Heart right ventricle (tissue), 16 donors: ENCODE results near the gene SENP6. TPM values are rescaled to one million over a fixed set of nuclear protein-coding genes. Genes with fewer than 3 reads are reported as not detected.

ENCODE experiments used
- ATAC-seq, 8 donors: fragments of 200-7000 bp; cut with Tn5 transposase; one replicate each; pipeline ENCODE4 v1.9.1; 2020; ENCODE audit warnings: mild to moderate bottlenecking in 8 of 8, moderate library complexity in 8 of 8, moderate number of reproducible peaks in 1 of 8
- DNase-seq, 2 donors: peaks; one replicate each; pipeline ENCODE4 v3.0.0-alpha.2; 2020
- H3K27ac ChIP-seq, 10 donors: fragments of 200-600 bp; sonication (generic) in 2 of 10; one replicate each; pipeline versions ENCODE4 v1.5.0 to v1.8.0; 2020 to 2022; ENCODE audit warnings: mild to moderate bottlenecking in 3 of 10
- H3K27me3 ChIP-seq, 7 donors: fragments of 200-600 bp; one replicate each; pipeline ENCODE4 v1.8.0; 2021 to 2022; ENCODE audit warnings: mild to moderate bottlenecking in 2 of 7
- H3K36me3 ChIP-seq, 9 donors: fragments of 200-600 bp; sonication (generic) in 1 of 9; one replicate each; pipeline versions ENCODE4 v1.5.0 to v1.8.0; 2020 to 2022; ENCODE audit warnings: mild to moderate bottlenecking in 2 of 9
- H3K4me1 ChIP-seq, 9 donors: fragments of 200-600 bp; sonication (generic) in 1 of 9; one replicate each; pipeline versions ENCODE4 v1.5.0 to v1.8.0; 2020 to 2022; ENCODE audit warnings: mild to moderate bottlenecking in 4 of 9
- H3K4me3 ChIP-seq, 10 donors: fragments of 200-600 bp; sonication (generic) in 2 of 10; one replicate each; pipeline versions ENCODE4 v1.5.0 to v1.8.0; 2020 to 2022; ENCODE audit warnings: mild to moderate bottlenecking in 7 of 10, moderate library complexity in 2 of 10
- H3K9me3 ChIP-seq, 11 donors: fragments of 200-600 bp in 10 of 11; sonication (generic) in 2 of 11; one replicate each; pipeline versions ENCODE4 v1.5.0 to v1.8.0; 2013 to 2022; ENCODE audit warnings: mild to moderate bottlenecking in 2 of 11, control low read depth in 1 of 11, moderate library complexity in 1 of 11
- WGBS, 2 donors: extraction: QIAGEN DNeasy Blood & Tissue Kit; methylation state at CpG; one replicate each; pipeline ENCODE4 v1.1.7; 2013; ENCODE audit warnings: inconsistent platforms in 1 of 2; 5-methylcytosine and 5-hydroxymethylcytosine counted together
- intact Hi-C, 10 donors: fragments of 100-400 bp; cut with DNase I; formaldehyde crosslinking; loops; one replicate each; pipeline versions ENCODE4 v1.11.1 to v1.14.2; 2022
- long read RNA-seq, 3 donors: library from polyadenylated mRNA; unstranded; transcript quantifications; one replicate each; pipeline ENCODE4 v2.0.0, GENCODE V29; 2020 to 2021
- polyA plus RNA-seq, 2 donors: library from polyadenylated mRNA; stranded (reverse); fragments of 200-250 nt; gene quantifications; one replicate each; pipeline ENCODE4 v1.2.3, GENCODE V29; 2013
- total RNA-seq, 10 donors: library from RNA; stranded (reverse); fragmentation: NEBNext Ultra II Directional in 3 of 10; extraction: Animal tissue kit (Norgen Biotek cat#: 25700) in 3 of 10; gene quantifications; one replicate each; pipeline versions ENCODE4 v1.2.1 to v1.2.4, GENCODE V29; 2021 to 2023
- TF ChIP-seq, protein P1 (sequence below), 9 donors: fragments of 200-600 bp; sonication (generic) in 2 of 9; IDR thresholded peaks; one replicate each; pipeline versions ENCODE4 v1.5.0 to v1.8.0; 2021 to 2022; ENCODE audit warnings: antibody characterized with exemption in 9 of 9, mild to moderate bottlenecking in 5 of 9, moderate library complexity in 1 of 9
- donor health status: Arrhythmogenic right ventricular cardiomyopathy.
- donor health status: ischemic (EF 13 %, LVEDD 7.1; RV severe dilation, severe dysfunction).
- donor health status: healthy with polysubstance abuse.
- donor health status: DM: no; HTN: yes; CAD: no.
- donor health status: DM: no; HTN: no; CAD: no.
- donor health status: ischemic (EF 25% LVEDD 6.9; RV normal size, moderate dysfunction).
- donor health status: ischemic (EF 25% LVEDD 5.7; RV mildly dilated, moderate dysfunction).
- donor health status: healthy.
- donor health status: DM: yes; HTN: yes; CAD: no.
- donor health status: Ischemic cardiomyopathy.
- donor health status: ischemic (EF 35%, LVEDD 5.7; RV mildly dilated, moderate dysfunction).
- donor health status: nonischemic (EF 11% LVEDD 7.7; RV severe dilation, severe dysfunction).
- donor health status: DM: yes; HTN: yes; CAD: no.
- donor health status: PGD.
- donor health status: ischemic (EF 29% LVEDD 5.4; RV normal size, mild dysfunction).
- donor health status: nonischemic (EF 23%, LVEDD 6.1; RV moderate dilation, normal function).

Gene SENP6, protein sequence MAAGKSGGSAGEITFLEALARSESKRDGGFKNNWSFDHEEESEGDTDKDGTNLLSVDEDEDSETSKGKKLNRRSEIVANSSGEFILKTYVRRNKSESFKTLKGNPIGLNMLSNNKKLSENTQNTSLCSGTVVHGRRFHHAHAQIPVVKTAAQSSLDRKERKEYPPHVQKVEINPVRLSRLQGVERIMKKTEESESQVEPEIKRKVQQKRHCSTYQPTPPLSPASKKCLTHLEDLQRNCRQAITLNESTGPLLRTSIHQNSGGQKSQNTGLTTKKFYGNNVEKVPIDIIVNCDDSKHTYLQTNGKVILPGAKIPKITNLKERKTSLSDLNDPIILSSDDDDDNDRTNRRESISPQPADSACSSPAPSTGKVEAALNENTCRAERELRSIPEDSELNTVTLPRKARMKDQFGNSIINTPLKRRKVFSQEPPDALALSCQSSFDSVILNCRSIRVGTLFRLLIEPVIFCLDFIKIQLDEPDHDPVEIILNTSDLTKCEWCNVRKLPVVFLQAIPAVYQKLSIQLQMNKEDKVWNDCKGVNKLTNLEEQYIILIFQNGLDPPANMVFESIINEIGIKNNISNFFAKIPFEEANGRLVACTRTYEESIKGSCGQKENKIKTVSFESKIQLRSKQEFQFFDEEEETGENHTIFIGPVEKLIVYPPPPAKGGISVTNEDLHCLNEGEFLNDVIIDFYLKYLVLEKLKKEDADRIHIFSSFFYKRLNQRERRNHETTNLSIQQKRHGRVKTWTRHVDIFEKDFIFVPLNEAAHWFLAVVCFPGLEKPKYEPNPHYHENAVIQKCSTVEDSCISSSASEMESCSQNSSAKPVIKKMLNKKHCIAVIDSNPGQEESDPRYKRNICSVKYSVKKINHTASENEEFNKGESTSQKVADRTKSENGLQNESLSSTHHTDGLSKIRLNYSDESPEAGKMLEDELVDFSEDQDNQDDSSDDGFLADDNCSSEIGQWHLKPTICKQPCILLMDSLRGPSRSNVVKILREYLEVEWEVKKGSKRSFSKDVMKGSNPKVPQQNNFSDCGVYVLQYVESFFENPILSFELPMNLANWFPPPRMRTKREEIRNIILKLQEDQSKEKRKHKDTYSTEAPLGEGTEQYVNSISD
- total RNA-seq: 10 to 100 TPM; 48.8 to 72.5 (median 64.9) TPM
- polyA plus RNA-seq: 10 to 100 TPM; 14.1 to 35.3 TPM
- long read RNA-seq, donor 1, full-length matches to known transcripts: 25 of 72 reads
- long read RNA-seq, donor 1, partial matches to known transcripts: 7 of 72 reads
- long read RNA-seq, donor 1, other reads (novel, unspliced or antisense): 40 of 72 reads
- long read RNA-seq, donor 2, full-length matches to known transcripts: 28 of 87 reads
- long read RNA-seq, donor 2, partial matches to known transcripts: 18 of 87 reads
- long read RNA-seq, donor 2, other reads (novel, unspliced or antisense): 41 of 87 reads
- long read RNA-seq, donor 3, full-length matches to known transcripts: 18 of 88 reads
- long read RNA-seq, donor 3, partial matches to known transcripts: 34 of 88 reads
- long read RNA-seq, donor 3, other reads (novel, unspliced or antisense): 36 of 88 reads

DNA sequence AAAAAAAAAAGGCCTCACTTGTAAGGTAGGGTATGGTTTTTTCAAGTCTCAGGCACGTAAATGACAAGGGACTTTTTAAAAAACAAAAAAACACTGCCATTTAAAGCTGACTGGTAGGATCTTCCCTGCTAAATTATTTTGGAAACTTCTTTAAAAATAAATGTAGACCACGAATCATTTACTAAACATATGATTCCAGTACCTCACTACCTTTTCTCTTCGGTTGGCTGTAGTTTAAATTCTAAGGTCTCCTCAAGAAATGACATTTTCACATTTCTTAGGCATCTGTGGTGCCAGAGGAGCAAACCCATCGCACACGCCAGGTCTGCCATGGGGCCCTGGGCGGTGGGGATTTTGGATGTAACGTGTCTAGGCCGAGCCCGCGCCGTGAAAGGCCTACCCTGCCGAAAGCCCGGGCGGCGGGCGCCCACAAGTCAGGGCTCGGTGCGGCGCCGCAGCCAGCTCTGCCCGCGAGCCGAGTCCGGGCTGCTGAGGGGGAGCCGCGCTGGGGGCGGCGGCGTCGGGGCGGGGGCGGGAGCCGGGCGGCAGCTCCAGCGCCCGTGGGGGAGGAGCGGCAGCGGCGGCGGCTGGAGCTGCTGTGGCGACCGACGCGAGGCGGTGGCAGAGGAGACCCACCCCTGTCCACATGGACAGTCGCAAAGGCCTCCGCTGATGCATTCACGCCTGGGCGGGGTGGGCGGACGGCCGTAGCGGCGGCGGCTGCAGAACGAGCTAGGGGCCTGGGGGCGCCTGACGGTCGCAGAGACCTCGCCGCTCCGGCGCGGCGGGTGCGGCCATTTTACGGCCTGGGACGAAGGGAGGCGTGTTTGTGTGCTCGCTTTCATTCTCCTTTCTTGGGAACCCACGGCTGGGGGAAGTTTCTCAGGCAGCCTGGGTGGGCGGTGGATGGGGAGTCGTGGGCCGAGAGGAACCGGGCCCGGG lies at the start of gene SENP6:
SENP6 (plus strand) TSS at position 577 of the 942 bp plus-strand sequence. CDS start 645 bp downstream, outside the sequence.
- H3K4me3 ChIP-seq: peak within 1 kb of the TSS; percentile 53 to 97 (median 88)
- H3K27ac ChIP-seq: peak within 1 kb of the TSS; percentile 95 to 99 (median 98)
- peaks cover 0 to 6% (median 0%) of the 10 kb centered on the region in 9 donors for H3K36me3 ChIP-seq
- peaks cover 0 to 54% (median 29%) of the 10 kb centered on the region in 9 donors for H3K4me1 ChIP-seq
- TF ChIP-seq, protein P1, sequence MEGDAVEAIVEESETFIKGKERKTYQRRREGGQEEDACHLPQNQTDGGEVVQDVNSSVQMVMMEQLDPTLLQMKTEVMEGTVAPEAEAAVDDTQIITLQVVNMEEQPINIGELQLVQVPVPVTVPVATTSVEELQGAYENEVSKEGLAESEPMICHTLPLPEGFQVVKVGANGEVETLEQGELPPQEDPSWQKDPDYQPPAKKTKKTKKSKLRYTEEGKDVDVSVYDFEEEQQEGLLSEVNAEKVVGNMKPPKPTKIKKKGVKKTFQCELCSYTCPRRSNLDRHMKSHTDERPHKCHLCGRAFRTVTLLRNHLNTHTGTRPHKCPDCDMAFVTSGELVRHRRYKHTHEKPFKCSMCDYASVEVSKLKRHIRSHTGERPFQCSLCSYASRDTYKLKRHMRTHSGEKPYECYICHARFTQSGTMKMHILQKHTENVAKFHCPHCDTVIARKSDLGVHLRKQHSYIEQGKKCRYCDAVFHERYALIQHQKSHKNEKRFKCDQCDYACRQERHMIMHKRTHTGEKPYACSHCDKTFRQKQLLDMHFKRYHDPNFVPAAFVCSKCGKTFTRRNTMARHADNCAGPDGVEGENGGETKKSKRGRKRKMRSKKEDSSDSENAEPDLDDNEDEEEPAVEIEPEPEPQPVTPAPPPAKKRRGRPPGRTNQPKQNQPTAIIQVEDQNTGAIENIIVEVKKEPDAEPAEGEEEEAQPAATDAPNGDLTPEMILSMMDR (IDR thresholded peaks at IDR 0.05): no peak
- 0 to 1% methylated on average over 70 to 76 of the region's 76 CpGs for WGBS, 2 donors
- intact Hi-C loops: loop anchor here in 1 of 10 donors (10.0 kb wide), 1 partner anchor 317 kb away; the partner anchor contains the start of gene TMEM30A
- ATAC-seq (peak; percentile 90 to 97 (median 94)), DNase-seq (peak; percentile 82 to 87)
- H3K27me3 ChIP-seq: no peaks in the 10 kb centered on the region
- peaks cover 0 to 5% (median 0%) of the 10 kb centered on the region in 11 donors for H3K9me3 ChIP-seq

DNA sequence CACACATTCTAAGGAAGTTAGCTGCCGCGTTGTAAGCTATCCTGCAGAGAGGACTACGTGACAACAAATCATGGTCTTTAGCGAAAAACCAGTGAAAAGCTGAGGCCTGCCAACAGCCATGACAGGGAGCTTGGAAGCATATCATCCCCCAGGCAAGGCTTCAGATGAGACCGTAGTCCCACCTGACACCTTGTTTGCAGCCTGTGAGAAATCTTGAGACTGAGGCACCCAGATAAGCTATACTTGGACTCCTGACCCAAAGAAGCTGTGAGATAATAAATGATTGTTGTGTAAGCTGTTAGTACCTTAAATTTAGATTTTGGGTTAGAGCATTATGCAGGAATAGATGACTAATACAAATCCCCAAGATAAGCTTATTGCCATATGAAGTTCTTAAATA lies 45.4 kb upstream of the SENP6 start:
- H3K27ac ChIP-seq: no peak overlapping the region
- H3K9me3 ChIP-seq: peaks cover 0 to 5% (median 0%) of the 10 kb centered on the region in 11 donors
- no peaks in the 10 kb centered on the region for H3K36me3 ChIP-seq
- DNase-seq: no peak
- TF ChIP-seq, protein P1 (IDR thresholded peaks at IDR 0.05): no peak
- no peak for ATAC-seq
- H3K4me3 ChIP-seq: no peak overlapping the region
- intact Hi-C loops: loop anchor here in 1 of 10 donors (5.0 kb wide), 1 partner anchor 1344 kb away; no protein-coding TSS in a partner anchor
- 60 to 65% methylated on average over 5 of the region's 5 CpGs for WGBS, 2 donors
- no peaks in the 10 kb centered on the region for H3K4me1 ChIP-seq
- H3K27me3 ChIP-seq: no peaks in the 10 kb centered on the region

DNA sequence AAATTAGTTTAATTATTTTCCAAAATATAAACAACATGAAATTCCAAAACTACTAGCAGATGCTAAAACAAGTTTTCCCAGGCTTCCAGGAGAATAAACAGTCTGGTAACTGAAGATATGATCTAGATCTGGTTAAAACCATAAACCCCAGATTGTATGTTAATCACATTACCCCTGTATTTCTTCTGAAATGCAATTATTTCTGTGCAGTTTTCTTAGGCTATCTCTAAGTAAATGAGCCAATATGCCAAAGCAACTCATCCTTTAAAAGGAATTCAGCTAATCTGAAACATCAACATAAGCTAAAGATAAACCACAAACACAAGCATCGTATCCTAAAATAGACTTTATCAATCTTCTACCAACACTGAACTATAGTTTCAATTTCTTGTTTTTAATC lies 44.6 kb upstream of the SENP6 start:
- DNase-seq (no peak), ATAC-seq (no peak)
- Histone ChIP-seq H3K9me3 (peaks cover 0 to 13% (median 0%) of the 10 kb centered on the region in 11 donors), H3K27me3 (no peaks in the 10 kb centered on the region), H3K4me3 (no peak overlapping the region), H3K36me3 (no peaks in the 10 kb centered on the region), H3K27ac (no peak overlapping the region), H3K4me1 (no peaks in the 10 kb centered on the region)
- 67 to 72% methylated on average over 1 of the region's 1 CpG for WGBS, 2 donors
- TF ChIP-seq, protein P1 (IDR thresholded peaks at IDR 0.05): no peak
- intact Hi-C loops: loop anchor here in 1 of 10 donors (5.0 kb wide), 1 partner anchor 1345 kb away; no protein-coding TSS in a partner anchor
